Ishikawa (cell line): ENCODE data around the gene NUP58.

ENCODE experiments used
- CREB1 ChIP-seq: IDR thresholded peaks from 2 replicates; pipeline ENCODE4 v1.6.1; 2012; ENCODE audit warnings: low read depth
- EP300 ChIP-seq: IDR thresholded peaks from 2 replicates; pipeline ENCODE4 v1.6.1; 2012; ENCODE audit warnings: borderline replicate concordance
- MAX ChIP-seq: IDR thresholded peaks from 2 replicates; pipeline ENCODE4 v1.6.1; 2012
- USF1 ChIP-seq: IDR thresholded peaks from 2 replicates; pipeline ENCODE4 v1.6.1; 2012

GRCh38 chr13:25286969-25287961 lies 14.2 kb upstream of the NUP58 start, which contains the start of gene MTMR6:
- no peak for TF ChIP-seq EP300
- no peak for TF ChIP-seq USF1
- TF ChIP-seq CREB1, result no peak
- TF ChIP-seq MAX, result peak; percentile 73
